K562 (cell line): Measurements from ENCODE around the gene NADK. TPM values are rescaled to one million over a fixed set of nuclear protein-coding genes. Genes with fewer than 3 reads are reported as not detected.

Source experiments
- ATAC-seq: fragments of 200-7000 bp; cut with Tn5 transposase; 3 replicates; pipeline ENCODE4 v1.9.1; 2020; ENCODE audit warnings: moderate library complexity
- BruUV-seq: library from RNA; stranded (reverse); fragments of 400-500 nt; replicated peaks from 2 replicates; lab custom pipeline; 2021; lab: Mats Ljungman, UMichigan
- CTCF ChIA-PET: fragments of 300-600 bp; formaldehyde crosslinking; extraction: SDS; loops from one replicate; lab custom pipeline; 2021; ENCODE audit warnings: low intra/inter-chr PET ratio; lab: Yijun Ruan, JAX
- POLR2A ChIA-PET: fragments of 300-600, 350-650 bp; sonication (Branson Sonifier 250); formaldehyde crosslinking; extraction: SDS; loops from one replicate; lab custom pipeline; 2021; ENCODE audit warnings: antibody characterized with exemption, inconsistent platforms; lab: Yijun Ruan, JAX
- DNase-seq, 4 experiments: peaks; one replicate each; pipeline versions ENCODE4 v3.0.0 to v3.0.0-alpha.2; 2011 to 2018; ENCODE audit warnings: low spot score in 3 of 4, mixed read lengths in 3 of 4; ENCODE audit errors: extremely low read depth in 1 of 4
- FAIRE-seq: peaks from 2 replicates; lab custom pipeline; 2011; peaks lifted over from hg19 to GRCh38; lab: Jason Lieb, UNC
- H2AFZ ChIP-seq: 2 replicates; pipeline ENCODE4 v1.6.0; 2011; ENCODE audit warnings: low read depth, low read length, control low read depth, inconsistent platforms
- H3K27ac ChIP-seq: fragments of 200-600 bp; 3 replicates; pipeline ENCODE4 v1.8.0; 2011; ENCODE audit warnings: low read depth, mild to moderate bottlenecking, control low read depth, inconsistent platforms, low read length, moderate library complexity, mixed read lengths; ENCODE audit errors: extremely low read depth
- H3K27me3 ChIP-seq, 2 experiments: fragments of 300-600 bp in 1 of 2; 2 replicates in 1 of 2; 3 replicates in 1 of 2; pipeline versions ENCODE4 v1.6.0 to v1.8.0; 2011; ENCODE audit warnings: inconsistent platforms in 2 of 2, low read length in 2 of 2, mild to moderate bottlenecking in 1 of 2, mixed read lengths in 1 of 2, moderate library complexity in 1 of 2; ENCODE audit not compliant: control insufficient read depth in 2 of 2, insufficient read depth in 2 of 2
- H3K36me3 ChIP-seq: fragments of 300-600 bp; 3 replicates; pipeline ENCODE4 v1.8.0; 2011; ENCODE audit warnings: mild to moderate bottlenecking, low read length, inconsistent platforms; ENCODE audit not compliant: control insufficient read depth, insufficient read depth
- H3K4me1 ChIP-seq, 2 experiments: fragments of 200-600 bp in 1 of 2; replicated peaks in 1 of 2; 2 replicates in 1 of 2; 3 replicates in 1 of 2; pipeline versions ENCODE4 v1.5.1 to v1.8.0; 2011; ENCODE audit warnings: inconsistent platforms in 2 of 2, low read length in 2 of 2, mild to moderate bottlenecking in 1 of 2, mixed read lengths in 1 of 2, moderate library complexity in 1 of 2; ENCODE audit not compliant: control insufficient read depth in 2 of 2, insufficient read depth in 2 of 2
- H3K4me2 ChIP-seq: 2 replicates; pipeline ENCODE4 v1.6.1; 2011; ENCODE audit warnings: low read length, control low read depth, inconsistent platforms, mixed read lengths; ENCODE audit not compliant: insufficient read depth
- H3K4me3 ChIP-seq: fragments of 200-600 bp; sonication (generic), shearing (Covaris generic); 2 replicates; pipeline ENCODE4 v1.5.1; 2016; ENCODE audit warnings: control low read depth, inconsistent platforms
- H3K79me2 ChIP-seq: fragments of 200-600 bp; 3 replicates; pipeline ENCODE4 v1.8.0; 2011; ENCODE audit warnings: low read length, inconsistent platforms; ENCODE audit not compliant: control insufficient read depth, insufficient read depth
- H3K9ac ChIP-seq, 2 experiments: 2 replicates each; pipeline versions ENCODE4 v1.6.0 to v1.6.1; 2011; ENCODE audit warnings: low read depth in 2 of 2, low read length in 2 of 2, control low read depth in 1 of 2, inconsistent platforms in 1 of 2, mild to moderate bottlenecking in 1 of 2, mixed read lengths in 1 of 2; ENCODE audit not compliant: insufficient read depth in 1 of 2
- H3K9me1 ChIP-seq: one replicate; pipeline ENCODE4 v1.6.0; 2011; ENCODE audit warnings: inconsistent platforms, mild to moderate bottlenecking, low read length, moderate library complexity; ENCODE audit not compliant: control insufficient read depth, insufficient read depth
- H3K9me3 ChIP-seq: replicated peaks from 2 replicates; pipeline ENCODE4 v1.5.1; 2011; ENCODE audit warnings: low read depth, low read length, inconsistent platforms; ENCODE audit not compliant: control insufficient read depth, insufficient read depth
- H4K20me1 ChIP-seq: replicated peaks from 2 replicates; pipeline ENCODE4 v1.6.1; 2011; ENCODE audit warnings: low read length, inconsistent platforms, mixed read lengths; ENCODE audit not compliant: control insufficient read depth, insufficient read depth
- BRD4 ChIP-seq: fragments of 200-600 bp; sonication (generic); IDR thresholded peaks from 2 replicates; pipeline ENCODE4 v1.6.1; 2017; ENCODE audit warnings: inconsistent platforms
- FOXA3 ChIP-seq, 2 experiments: fragments of 450-650 bp in 1 of 2; sonication (generic) in 1 of 2; formaldehyde crosslinking; IDR thresholded peaks in 1 of 2; conservative IDR thresholded peaks in 1 of 2; 2 replicates each; pipeline versions ENCODE4 v1.4.0 to v1.8.0; 2020 to 2022; ENCODE audit warnings: mild to moderate bottlenecking in 2 of 2, missing genetic modification reagents in 1 of 2
- HOXB6 ChIP-seq: fragments of 250-450 bp; sonication (Bioruptor Pico); IDR thresholded peaks from 2 replicates; pipeline ENCODE4 v1.5.1; 2022; ENCODE audit warnings: mild to moderate bottlenecking, borderline replicate concordance
- MBD2 ChIP-seq: sonication (generic); IDR thresholded peaks from 2 replicates; pipeline ENCODE4 v1.6.1; 2016; ENCODE audit warnings: low read depth, borderline replicate concordance
- MIER1 ChIP-seq: fragments of 450-650 bp; IDR thresholded peaks from 2 replicates; pipeline ENCODE4 v1.6.1; 2016; ENCODE audit warnings: antibody characterized with exemption, mild to moderate bottlenecking, low read depth
- SRSF1 ChIP-seq: fragments of 200-400 bp; formaldehyde crosslinking; IDR thresholded peaks from 2 replicates; pipeline ENCODE4 v1.6.1; 2017; ENCODE audit warnings: mild to moderate bottlenecking, low read depth, low read length, moderate library complexity
- ZKSCAN8 ChIP-seq: fragments of 200-800 bp; sonication (Bioruptor generic); IDR thresholded peaks from 2 replicates; pipeline ENCODE4 v1.6.1; 2016; ENCODE audit warnings: missing genetic modification characterization, missing compliant biosample characterization
- ZNF184 ChIP-seq: sonication (generic); formaldehyde crosslinking; IDR thresholded peaks from 2 replicates; pipeline ENCODE4 v1.5.0; 2020; ENCODE audit warnings: missing genetic modification reagents
- ZNF444 ChIP-seq: fragments of 250-450 bp; sonication (Bioruptor Pico); IDR thresholded peaks from 2 replicates; pipeline ENCODE4 v1.4.0; 2020; ENCODE audit warnings: mild to moderate bottlenecking, moderate library complexity
- WGBS: fragments of 100-300 bp; shearing (Covaris generic); methylation state at CpG from one replicate; pipeline ENCODE4 v1.1.6; 2016; ENCODE audit warnings: low coverage, mixed read lengths; ENCODE audit not compliant: insufficient coverage; ENCODE audit errors: missing lambda C conversion rate; 5-methylcytosine and 5-hydroxymethylcytosine counted together
- in situ Hi-C: fragments of 300-500 bp; cut with MboI; formaldehyde crosslinking; loops from 4 replicates; pipeline ENCODE4 v1.15.0; 2018; ENCODE audit warnings: inconsistent platforms, mixed read lengths
- intact Hi-C: fragments of 100-400 bp; cut with micrococcal nuclease; formaldehyde crosslinking; loops from 2 replicates; pipeline ENCODE4 v1.14.2; 2022
- polyA plus RNA-seq, 8 experiments: library from polyadenylated mRNA; depleted of rRNA in 4 of 8; stranded (reverse) in 5 of 8; unstranded in 3 of 8; fragments of >200 nt; fragmentation: Nextera tagmentation in 2 of 8; fragmentation: Illumina TruSeq in 1 of 8; extraction: Ambion mirVana in 2 of 8; extraction: Trizol in 1 of 8; gene quantifications; 2 replicates each; pipeline versions ENCODE4 v1.2.1 to v1.2.3, GENCODE V29; 2011 to 2014; ENCODE audit warnings: inconsistent platforms in 1 of 8, missing spikeins in 1 of 8
- total RNA-seq, 7 experiments: library from RNA; depleted of rRNA in 6 of 7; stranded (reverse); fragments of >200 nt in 6 of 7; fragmentation: Illumina TruSeq in 2 of 7; extraction: Trizol in 2 of 7; gene quantifications; 2 replicates each; pipeline versions ENCODE4 v1.2.1 to v1.2.3, GENCODE V29; 2011 to 2021; ENCODE audit warnings: low replicate concordance in 1 of 7
- TF ChIP-seq, protein P1 (sequence below): fragments of 250-450 bp; sonication (Bioruptor Pico); IDR thresholded peaks from 2 replicates; pipeline ENCODE4 v1.8.0; 2021; ENCODE audit warnings: mild to moderate bottlenecking, moderate library complexity
- TF ChIP-seq, protein P2 (sequence below), 2 experiments: fragments of 450-650 bp; conservative IDR thresholded peaks; 2 replicates each; pipeline ENCODE4 v1.6.1; 2017; ENCODE audit warnings: mild to moderate bottlenecking in 2 of 2, moderate library complexity in 2 of 2
- TF ChIP-seq, protein P3 (sequence below): sonication (generic); formaldehyde crosslinking; IDR thresholded peaks from 2 replicates; pipeline ENCODE4 v1.8.1; 2023; ENCODE audit warnings: mild to moderate bottlenecking, missing genetic modification reagents

The NADK gene
- total and polyA plus RNA-seq, 9 of the 15 experiments (the other 6 are each of a cell fraction or from before 2014, with no cell fraction given) = 1.5 to 135 (median 75.1) TPM

DNA sequence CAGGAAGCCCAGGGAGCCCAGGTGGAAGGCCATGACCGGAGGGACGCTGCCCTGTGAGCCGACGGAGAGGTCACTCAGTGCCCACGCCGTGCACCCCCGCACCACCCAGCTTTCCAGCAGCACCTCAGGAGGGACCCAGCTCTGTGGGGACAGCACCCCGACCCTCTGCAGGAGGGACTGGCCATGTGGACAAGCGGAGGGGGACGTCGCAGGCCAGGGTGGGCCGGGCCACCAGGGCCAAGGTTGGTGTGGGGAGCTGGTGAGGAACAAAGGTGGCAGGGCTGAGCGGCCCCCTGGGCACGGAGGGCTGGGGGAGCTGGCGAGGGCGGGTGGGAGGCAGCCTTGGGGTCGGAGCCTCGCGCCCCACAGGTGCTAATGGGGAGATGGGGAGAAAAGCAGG is 22.8 kb downstream of the NADK start:
- peaks cover 34% of the 10 kb centered on the region for H3K79me2 ChIP-seq
- ATAC-seq (no peak), DNase-seq (peak in 1 of 4 experiments; percentile 7), FAIRE-seq (no peak)
- no peak for TF ChIP-seq ZNF184 (CRISPR knock-in tag)
- no peak for TF ChIP-seq FOXA3 (CRISPR knock-in tag; conservative IDR thresholded peaks at IDR 0.05 in 1 of 2, IDR thresholded peaks at IDR 0.05 in 1 of 2)
- TF ChIP-seq SRSF1 = no peak
- no peak for TF ChIP-seq HOXB6 (CRISPR knock-in tag)
- TF ChIP-seq, protein P1, sequence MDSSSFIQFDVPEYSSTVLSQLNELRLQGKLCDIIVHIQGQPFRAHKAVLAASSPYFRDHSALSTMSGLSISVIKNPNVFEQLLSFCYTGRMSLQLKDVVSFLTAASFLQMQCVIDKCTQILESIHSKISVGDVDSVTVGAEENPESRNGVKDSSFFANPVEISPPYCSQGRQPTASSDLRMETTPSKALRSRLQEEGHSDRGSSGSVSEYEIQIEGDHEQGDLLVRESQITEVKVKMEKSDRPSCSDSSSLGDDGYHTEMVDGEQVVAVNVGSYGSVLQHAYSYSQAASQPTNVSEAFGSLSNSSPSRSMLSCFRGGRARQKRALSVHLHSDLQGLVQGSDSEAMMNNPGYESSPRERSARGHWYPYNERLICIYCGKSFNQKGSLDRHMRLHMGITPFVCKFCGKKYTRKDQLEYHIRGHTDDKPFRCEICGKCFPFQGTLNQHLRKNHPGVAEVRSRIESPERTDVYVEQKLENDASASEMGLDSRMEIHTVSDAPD (CRISPR knock-in tag) = no peak
- TF ChIP-seq ZNF444 = no peak
- no peak for TF ChIP-seq BRD4
- no peak for TF ChIP-seq MBD2
- TF ChIP-seq, protein P2, sequence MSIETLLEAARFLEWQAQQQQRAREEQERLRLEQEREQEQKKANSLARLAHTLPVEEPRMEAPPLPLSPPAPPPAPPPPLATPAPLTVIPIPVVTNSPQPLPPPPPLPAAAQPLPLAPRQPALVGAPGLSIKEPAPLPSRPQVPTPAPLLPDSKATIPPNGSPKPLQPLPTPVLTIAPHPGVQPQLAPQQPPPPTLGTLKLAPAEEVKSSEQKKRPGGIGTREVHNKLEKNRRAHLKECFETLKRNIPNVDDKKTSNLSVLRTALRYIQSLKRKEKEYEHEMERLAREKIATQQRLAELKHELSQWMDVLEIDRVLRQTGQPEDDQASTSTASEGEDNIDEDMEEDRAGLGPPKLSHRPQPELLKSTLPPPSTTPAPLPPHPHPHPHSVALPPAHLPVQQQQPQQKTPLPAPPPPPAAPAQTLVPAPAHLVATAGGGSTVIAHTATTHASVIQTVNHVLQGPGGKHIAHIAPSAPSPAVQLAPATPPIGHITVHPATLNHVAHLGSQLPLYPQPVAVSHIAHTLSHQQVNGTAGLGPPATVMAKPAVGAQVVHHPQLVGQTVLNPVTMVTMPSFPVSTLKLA (conservative IDR thresholded peaks at IDR 0.05) = no peak
- no peak for TF ChIP-seq MIER1
- TF ChIP-seq ZKSCAN8 = no peak
- TF ChIP-seq, protein P3, sequence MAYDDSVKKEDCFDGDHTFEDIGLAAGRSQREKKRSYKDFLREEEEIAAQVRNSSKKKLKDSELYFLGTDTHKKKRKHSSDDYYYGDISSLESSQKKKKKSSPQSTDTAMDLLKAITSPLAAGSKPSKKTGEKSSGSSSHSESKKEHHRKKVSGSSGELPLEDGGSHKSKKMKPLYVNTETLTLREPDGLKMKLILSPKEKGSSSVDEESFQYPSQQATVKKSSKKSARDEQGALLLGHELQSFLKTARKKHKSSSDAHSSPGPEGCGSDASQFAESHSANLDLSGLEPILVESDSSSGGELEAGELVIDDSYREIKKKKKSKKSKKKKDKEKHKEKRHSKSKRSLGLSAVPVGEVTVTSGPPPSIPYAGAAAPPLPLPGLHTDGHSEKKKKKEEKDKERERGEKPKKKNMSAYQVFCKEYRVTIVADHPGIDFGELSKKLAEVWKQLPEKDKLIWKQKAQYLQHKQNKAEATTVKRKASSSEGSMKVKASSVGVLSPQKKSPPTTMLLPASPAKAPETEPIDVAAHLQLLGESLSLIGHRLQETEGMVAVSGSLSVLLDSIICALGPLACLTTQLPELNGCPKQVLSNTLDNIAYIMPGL (CRISPR knock-in tag) = no peak
- 93% methylated on average over 18 of the region's 19 CpGs for WGBS
- no peak overlapping the region for H3K9ac ChIP-seq
- H3K4me1 ChIP-seq = peaks cover 16 to 55% of the 10 kb centered on the region in 2 experiments
- no peak overlapping the region for H3K4me3 ChIP-seq
- H3K36me3 ChIP-seq = peaks cover 83% of the 10 kb centered on the region
- intact Hi-C loops (no loop called here), in situ Hi-C loops (no loop called here)
- H2AFZ ChIP-seq = no peak overlapping the region
- peaks cover 9% of the 10 kb centered on the region for H3K9me1 ChIP-seq
- no peaks in the 10 kb centered on the region for H3K27me3 ChIP-seq
- CTCF ChIA-PET = no interaction called here
- H3K9me3 ChIP-seq = no peaks in the 10 kb centered on the region
- no peak overlapping the region for H3K4me2 ChIP-seq
- no peak overlapping the region for H3K27ac ChIP-seq
- POLR2A ChIA-PET = no interaction called here
- H4K20me1 ChIP-seq = 0 out of 2 replicates have a peak, but pooled peaks cover 5% of the 10 kb centered on the region
- no TSS peak for BruUV-seq
